HPDE6-E6E7 (cell line): Measurements from ENCODE around the gene LRTM2.

Experiments used
- DNase-seq: peaks from one replicate; pipeline ENCODE4 v3.0.0; 2011; ENCODE audit warnings: missing footprints; ENCODE audit errors: extremely low spot score

LRTM2 gene

GRCh38 chr12:1797991-1798640 lies 22.2 kb upstream of the LRTM2 start:
- DNase-seq: no peak

GRCh38 chr12:1798641-1799020 lies 21.7 kb upstream of the LRTM2 start:
- DNase-seq: no peak

GRCh38 chr12:1799051-1799881 lies 21.1 kb upstream of the LRTM2 start:
- DNase-seq: no peak

- DNase-seq: no peak
Measured at GRCh38 chr12:1799882-1800400, 20.4 kb upstream of the LRTM2 start.

- peak; percentile 42 for DNase-seq
Measured at GRCh38 chr12:1800401-1801302, 19.7 kb upstream of the LRTM2 start.

GRCh38 chr12:1801303-1801975 lies 18.9 kb upstream of the LRTM2 start:
- DNase-seq: no peak

- DNase-seq: no peak
Measured at GRCh38 chr12:1803736-1804135, 16.6 kb upstream of the LRTM2 start.

GRCh38 chr12:1804545-1805332 lies 15.6 kb upstream of the LRTM2 start:
- DNase-seq: peak; percentile 79

GRCh38 chr12:1805441-1806081 lies 14.8 kb upstream of the LRTM2 start:
- DNase-seq: no peak

- no peak for DNase-seq
Measured at GRCh38 chr12:1806301-1807086, 13.9 kb upstream of the LRTM2 start.

- DNase-seq: no peak
Measured at GRCh38 chr12:1807087-1807860, 13.1 kb upstream of the LRTM2 start.

GRCh38 chr12:1808036-1808797 lies 12.1 kb upstream of the LRTM2 start:
- DNase-seq: no peak

- DNase-seq: no peak
Measured at GRCh38 chr12:1808798-1809480, 11.4 kb upstream of the LRTM2 start.

- DNase-seq: no peak
Measured at GRCh38 chr12:1809591-1810190, 10.7 kb upstream of the LRTM2 start.

- DNase-seq: no peak
Measured at GRCh38 chr12:1810201-1810930, 10.0 kb upstream of the LRTM2 start.

GRCh38 chr12:1810931-1811280 lies 9.5 kb upstream of the LRTM2 start:
- no peak for DNase-seq
